Loucy (cell line): ENCODE data around the gene HIP1.
"Not testable (repeated sequence)": the region's sequence is repeated elsewhere in the genome, so short reads cannot be mapped to it uniquely, and the experiment has no call there.

Source experiments
- H2AFZ ChIP-seq: fragments of 200-600 bp; sonication (generic); 2 replicates; pipeline ENCODE4 v1.6.0; 2016; ENCODE audit warnings: antibody characterized with exemption, mild to moderate bottlenecking, low read length, moderate library complexity
- H3F3A ChIP-seq: fragments of 200-600 bp; 2 replicates; pipeline ENCODE4 v1.6.0; 2016; ENCODE audit warnings: antibody characterized with exemption, low read depth, mild to moderate bottlenecking
- H3K27me3 ChIP-seq: fragments of 200-600 bp; sonication (generic); 2 replicates; pipeline ENCODE4 v1.6.1; 2014; ENCODE audit warnings: low read length, mild to moderate bottlenecking; ENCODE audit not compliant: insufficient read depth, poor library complexity, severe bottlenecking
- H3K36me3 ChIP-seq: fragments of 200-600 bp; sonication (generic); 2 replicates; pipeline ENCODE4 v1.6.1; 2016; ENCODE audit warnings: low read length; ENCODE audit not compliant: insufficient read depth
- H3K4me1 ChIP-seq: fragments of 200-600 bp; sonication (generic); 2 replicates; pipeline ENCODE4 v1.5.1; 2014; ENCODE audit warnings: low read length, mild to moderate bottlenecking; ENCODE audit not compliant: insufficient read depth, poor library complexity, severe bottlenecking
- H3K4me2 ChIP-seq: fragments of 200-600 bp; sonication (generic); 2 replicates; pipeline ENCODE4 v1.6.0; 2014; ENCODE audit warnings: antibody characterized with exemption, low read length, low read depth, mild to moderate bottlenecking; ENCODE audit not compliant: poor library complexity, severe bottlenecking
- H3K4me3 ChIP-seq: fragments of 200-600 bp; sonication (generic); 2 replicates; pipeline ENCODE4 v1.5.1; 2014; ENCODE audit warnings: low read length, mild to moderate bottlenecking, mixed read lengths; ENCODE audit not compliant: poor library complexity, severe bottlenecking
- H3K79me2 ChIP-seq: fragments of 200-600 bp; sonication (generic); 2 replicates; pipeline ENCODE4 v1.6.1; 2014; ENCODE audit warnings: low read length; ENCODE audit not compliant: insufficient read depth
- H3K9ac ChIP-seq: fragments of 200-600 bp; sonication (generic); 2 replicates; pipeline ENCODE4 v1.6.0; 2014; ENCODE audit warnings: mild to moderate bottlenecking, low read depth, low read length, moderate library complexity; ENCODE audit not compliant: poor library complexity, severe bottlenecking
- H3K9me2 ChIP-seq: fragments of 200-600 bp; sonication (generic); replicated peaks from 2 replicates; pipeline ENCODE4 v1.6.1; 2016; ENCODE audit warnings: low read depth, low read length, mixed read lengths
- H3K9me3 ChIP-seq: fragments of 200-600 bp; sonication (generic); 2 replicates; pipeline ENCODE4 v1.6.1; 2014; ENCODE audit warnings: mild to moderate bottlenecking, antibody characterized with exemption, low read length, low read depth; ENCODE audit not compliant: insufficient read depth
- H4K20me1 ChIP-seq: fragments of 200-600 bp; sonication (generic); 2 replicates; pipeline ENCODE4 v1.6.0; 2014; ENCODE audit warnings: antibody characterized with exemption, low read length, mild to moderate bottlenecking; ENCODE audit not compliant: insufficient read depth, poor library complexity, severe bottlenecking
- EZH2phosphoT487 ChIP-seq: fragments of 200-600 bp; IDR thresholded peaks from 2 replicates; pipeline ENCODE4 v1.6.1; 2018; ENCODE audit warnings: antibody characterized with exemption, mild to moderate bottlenecking, moderate library complexity, borderline replicate concordance
- TF ChIP-seq, protein P1 (sequence below): fragments of 200-600 bp; sonication (generic); conservative IDR thresholded peaks from 2 replicates; pipeline ENCODE4 v1.5.1; 2014; ENCODE audit warnings: mild to moderate bottlenecking, antibody characterized with exemption, low read length

Gene HIP1

DNA sequence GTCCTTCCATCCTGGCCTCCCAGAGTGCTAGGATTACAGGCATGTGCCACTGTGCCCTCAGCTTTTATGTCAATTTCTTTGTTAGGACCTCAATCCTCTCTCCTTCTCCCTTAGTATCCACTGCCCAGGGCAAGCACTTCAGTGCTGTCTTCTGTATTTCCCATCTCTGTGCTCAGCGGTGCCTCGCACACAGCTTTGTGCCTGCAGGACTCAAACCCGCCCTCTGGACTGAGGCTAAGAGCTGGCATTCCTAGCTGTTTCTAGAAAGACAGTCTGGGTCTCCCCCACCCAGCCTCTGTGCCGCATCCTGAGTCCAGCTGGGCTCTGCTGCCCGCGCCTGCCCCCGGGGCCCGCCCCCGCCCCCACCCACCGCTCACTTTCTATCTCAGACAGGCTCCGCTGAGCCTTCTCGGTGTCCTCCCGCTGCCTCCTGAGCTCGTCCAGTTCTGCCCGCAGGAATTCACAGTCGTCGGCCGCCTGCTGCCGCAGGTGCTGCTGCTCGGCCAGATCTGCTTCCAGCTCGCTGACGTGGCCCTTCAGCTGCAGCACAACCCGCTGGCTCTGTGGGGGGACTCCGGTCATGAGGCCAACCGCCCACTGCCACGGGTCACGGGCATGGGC, 179.3 kb downstream of the HIP1 start:
- Histone ChIP-seq H3K4me1 (no peaks in the 10 kb centered on the region), H3K79me2 (no peaks in the 10 kb centered on the region), H3K4me2 (no peak overlapping the region), H3K9me3 (no peaks in the 10 kb centered on the region), H3K9ac (no peak overlapping the region), H3K4me3 (no peak overlapping the region), H3K9me2 (no peaks in the 10 kb centered on the region), H4K20me1 (no peaks in the 10 kb centered on the region), H3K36me3 (no peaks in the 10 kb centered on the region), H3F3A (no peaks in the 10 kb centered on the region), H2AFZ (no peak overlapping the region), H3K27me3 (no peaks in the 10 kb centered on the region)
- TF ChIP-seq, protein P1, sequence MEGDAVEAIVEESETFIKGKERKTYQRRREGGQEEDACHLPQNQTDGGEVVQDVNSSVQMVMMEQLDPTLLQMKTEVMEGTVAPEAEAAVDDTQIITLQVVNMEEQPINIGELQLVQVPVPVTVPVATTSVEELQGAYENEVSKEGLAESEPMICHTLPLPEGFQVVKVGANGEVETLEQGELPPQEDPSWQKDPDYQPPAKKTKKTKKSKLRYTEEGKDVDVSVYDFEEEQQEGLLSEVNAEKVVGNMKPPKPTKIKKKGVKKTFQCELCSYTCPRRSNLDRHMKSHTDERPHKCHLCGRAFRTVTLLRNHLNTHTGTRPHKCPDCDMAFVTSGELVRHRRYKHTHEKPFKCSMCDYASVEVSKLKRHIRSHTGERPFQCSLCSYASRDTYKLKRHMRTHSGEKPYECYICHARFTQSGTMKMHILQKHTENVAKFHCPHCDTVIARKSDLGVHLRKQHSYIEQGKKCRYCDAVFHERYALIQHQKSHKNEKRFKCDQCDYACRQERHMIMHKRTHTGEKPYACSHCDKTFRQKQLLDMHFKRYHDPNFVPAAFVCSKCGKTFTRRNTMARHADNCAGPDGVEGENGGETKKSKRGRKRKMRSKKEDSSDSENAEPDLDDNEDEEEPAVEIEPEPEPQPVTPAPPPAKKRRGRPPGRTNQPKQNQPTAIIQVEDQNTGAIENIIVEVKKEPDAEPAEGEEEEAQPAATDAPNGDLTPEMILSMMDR = no peak
- no peak for TF ChIP-seq EZH2phosphoT487

DNA sequence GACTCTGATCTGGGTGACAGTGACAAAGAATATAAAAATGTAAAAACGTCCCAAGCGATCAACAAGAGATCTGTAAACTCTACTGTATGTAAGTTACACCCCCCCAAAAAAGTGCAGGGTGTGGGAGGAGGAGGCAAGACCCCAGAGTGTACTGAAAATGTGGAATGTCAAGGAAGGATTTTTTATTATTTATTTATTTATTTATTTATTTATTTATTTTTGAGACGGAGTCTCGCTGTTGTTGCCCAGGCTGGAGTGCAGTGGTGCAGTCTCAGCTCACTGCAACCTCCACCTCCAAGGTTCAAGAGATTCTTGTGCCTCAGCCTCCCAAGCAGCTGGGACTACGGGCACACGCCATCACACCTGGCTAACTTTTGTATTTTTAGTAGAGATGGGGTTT, 181.9 kb downstream of the HIP1 start:
- H3K36me3 ChIP-seq, H3K4me3 ChIP-seq, H3F3A ChIP-seq, H3K27me3 ChIP-seq, H3K4me1 ChIP-seq, H3K9me2 ChIP-seq, H3K9ac ChIP-seq, H4K20me1 ChIP-seq, H3K9me3 ChIP-seq, H2AFZ ChIP-seq, H3K4me2 ChIP-seq, H3K79me2 ChIP-seq: not testable (repeated sequence)

DNA sequence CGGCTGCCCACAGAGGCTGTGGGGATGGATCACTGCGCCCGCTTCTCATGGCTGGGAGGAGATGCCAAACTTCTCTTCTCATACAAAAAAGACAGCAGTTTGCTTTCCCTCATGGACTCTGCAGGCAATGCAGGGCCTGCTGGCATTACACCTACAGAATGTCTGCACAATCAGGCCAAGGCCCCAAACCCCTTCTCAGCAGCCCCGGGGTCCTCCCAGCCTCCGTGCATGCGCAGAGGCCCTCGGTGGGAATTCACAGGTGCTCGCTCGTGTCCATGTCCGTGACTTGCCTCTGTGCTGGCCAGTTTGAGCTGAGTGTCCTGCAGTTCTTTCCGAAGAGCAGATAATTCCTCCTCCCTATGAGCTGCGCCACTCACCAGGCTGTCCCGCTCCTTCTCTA, 183.0 kb downstream of the HIP1 start:
- no peaks in the 10 kb centered on the region for H4K20me1 ChIP-seq
- H3F3A ChIP-seq = no peaks in the 10 kb centered on the region
- TF ChIP-seq, protein P1 = no peak
- no peak for TF ChIP-seq EZH2phosphoT487
- no peaks in the 10 kb centered on the region for H3K36me3 ChIP-seq
- H2AFZ ChIP-seq = no peak overlapping the region
- no peaks in the 10 kb centered on the region for H3K4me1 ChIP-seq
- H3K27me3 ChIP-seq = no peaks in the 10 kb centered on the region
- H3K9me3 ChIP-seq = no peaks in the 10 kb centered on the region
- H3K9ac ChIP-seq = no peak overlapping the region
- H3K4me2 ChIP-seq = no peak overlapping the region
- H3K9me2 ChIP-seq = no peaks in the 10 kb centered on the region
- no peaks in the 10 kb centered on the region for H3K79me2 ChIP-seq
- no peak overlapping the region for H3K4me3 ChIP-seq
